Amniotic stem cell (primary cell): ENCODE data around the gene ANKRD34B.

ENCODE experiments used
- DNase-seq: peaks from one replicate; lab custom pipeline; 2025; lab: John Stamatoyannopoulos, UW

Gene ANKRD34B

GRCh38 chr5:80569086-80569960 lies 757 bp downstream of the ANKRD34B start:
- no peak for DNase-seq

DNA sequence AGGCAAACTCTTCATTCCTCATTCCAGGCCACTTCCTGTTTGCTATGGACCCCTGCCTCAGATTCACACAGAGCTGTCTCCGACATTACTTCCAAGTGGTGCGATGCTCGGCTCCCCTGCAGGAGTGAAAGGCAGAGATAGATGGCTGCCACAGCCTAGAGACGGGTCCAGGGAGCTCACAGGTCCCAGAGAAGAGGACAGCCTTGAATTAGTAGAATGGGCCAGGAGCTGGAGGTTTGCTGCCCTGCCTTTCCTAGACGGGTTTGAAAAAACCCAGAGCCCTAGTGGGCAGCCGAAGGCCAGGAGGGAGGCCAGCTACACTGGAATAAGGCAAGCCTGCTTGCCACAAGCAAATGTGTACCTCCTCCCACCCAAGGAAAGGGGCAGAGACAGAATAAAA lies 1.8 kb downstream of the ANKRD34B start:
- DNase-seq, result no peak

DNA sequence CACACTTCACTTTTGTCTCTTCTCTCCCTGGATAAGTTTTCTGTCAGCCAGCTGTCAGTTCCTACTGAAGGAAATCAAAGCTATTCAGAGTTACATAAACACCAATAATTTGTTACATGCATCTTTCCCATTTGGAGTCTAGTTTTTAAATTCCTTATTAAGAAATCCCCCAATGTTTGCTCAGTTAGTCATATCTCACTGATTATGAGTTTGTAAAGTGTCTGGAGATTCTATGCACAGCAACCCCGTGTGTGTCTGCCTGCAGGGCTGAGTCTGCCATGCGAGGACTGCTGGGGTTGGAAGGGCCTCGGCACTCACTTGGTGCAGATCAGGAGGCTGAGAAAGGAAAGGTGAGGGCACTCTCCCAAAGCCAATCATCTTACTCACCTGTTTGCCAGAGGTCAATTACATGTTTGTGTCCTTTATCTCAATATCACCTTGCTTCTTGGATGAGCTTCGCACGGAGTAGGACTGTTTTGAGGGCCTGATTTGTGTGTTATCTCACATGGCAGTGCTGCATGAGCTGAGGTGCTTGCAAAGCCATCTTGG lies 3.3 kb downstream of the ANKRD34B start:
- no peak for DNase-seq

DNA sequence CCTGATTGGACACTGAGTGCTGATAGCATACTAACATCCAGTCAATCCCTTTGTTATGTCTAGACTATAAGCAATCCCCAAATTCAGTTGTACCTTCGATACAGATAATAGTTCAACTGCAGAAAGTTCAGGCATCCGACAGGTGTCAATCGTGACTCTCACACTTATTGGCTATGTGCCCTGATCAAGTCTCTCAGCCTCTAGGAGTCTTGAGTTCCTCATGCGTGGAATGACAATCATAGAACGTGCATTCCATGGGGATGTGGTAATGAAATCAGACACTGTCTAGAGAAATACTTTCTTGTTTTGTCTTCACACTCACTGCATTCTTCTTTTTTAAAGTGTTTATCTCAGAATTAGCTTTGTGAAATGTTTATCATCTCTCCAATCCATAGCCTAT lies 4.8 kb downstream of the ANKRD34B start:
- DNase-seq, result no peak

DNA sequence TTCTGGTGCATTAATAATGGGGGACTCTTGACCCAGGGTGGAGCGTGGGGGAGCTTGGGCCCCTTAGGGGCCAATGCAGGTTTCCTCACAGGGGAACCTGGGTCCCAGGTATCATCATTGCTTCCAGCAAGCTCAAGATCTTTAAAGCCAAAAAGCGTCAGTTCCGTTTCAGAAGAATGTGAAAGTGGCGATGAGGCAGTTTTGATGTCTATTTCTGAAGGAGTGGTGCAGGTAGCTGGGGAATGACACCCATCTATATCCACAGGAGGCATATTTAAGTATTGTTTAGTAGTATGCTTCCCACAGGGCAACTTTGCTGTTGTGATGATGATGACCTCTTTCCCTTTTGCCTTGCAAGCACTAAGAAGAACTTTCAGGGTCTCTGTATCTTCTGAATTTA lies 10.8 kb downstream of the ANKRD34B start:
- no peak for DNase-seq

GRCh38 chr5:80555099-80555498 lies 15.0 kb downstream of the ANKRD34B start:
- DNase-seq, result no peak

DNA sequence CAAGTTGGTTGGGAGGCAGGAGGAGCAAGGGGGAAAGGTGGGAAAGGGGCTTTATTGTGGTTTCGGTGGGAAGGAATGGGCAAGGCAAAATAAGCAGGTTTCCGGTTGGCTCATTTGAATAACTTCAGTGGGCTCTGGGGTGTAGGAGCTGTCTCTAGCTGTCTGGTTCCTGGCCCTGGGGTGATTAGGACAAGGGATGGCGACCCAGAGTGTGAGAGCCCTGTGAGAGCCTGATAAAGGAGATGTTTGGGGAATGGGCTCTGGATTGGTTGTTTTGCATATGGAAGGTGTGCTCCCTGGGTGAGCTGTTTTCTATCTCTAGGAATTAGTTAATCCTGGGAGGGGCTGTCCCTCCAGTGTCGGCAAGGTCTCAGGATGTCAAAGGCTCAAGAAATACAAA lies 15.4 kb downstream of the ANKRD34B start:
- DNase-seq, result no peak

- DNase-seq, result no peak
Measured at GRCh38 chr5:80541392-80541791, 28.7 kb downstream of the ANKRD34B start.

- DNase-seq, result no peak
Measured at GRCh38 chr5:80540691-80541090, 29.4 kb downstream of the ANKRD34B start.

DNA sequence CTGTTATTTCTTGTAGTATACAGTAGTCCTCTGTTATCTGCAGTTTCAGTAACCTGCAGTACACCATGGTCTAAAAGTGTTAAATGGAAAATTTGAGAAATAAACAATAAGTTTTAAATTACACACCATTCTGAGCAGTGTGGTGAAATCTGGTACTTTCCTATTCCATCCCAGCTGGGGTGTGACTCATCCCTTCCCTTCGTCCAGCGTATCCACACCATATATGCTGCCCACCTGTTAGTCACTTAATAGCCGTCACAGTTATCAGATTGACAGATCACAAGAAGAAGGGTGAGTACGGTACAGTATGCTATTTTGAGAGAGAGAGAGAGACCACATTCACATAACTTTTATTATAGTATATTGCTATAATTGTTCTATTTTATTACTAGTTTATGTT lies 53.3 kb downstream of the ANKRD34B start:
- peak; percentile 63 for DNase-seq

DNA sequence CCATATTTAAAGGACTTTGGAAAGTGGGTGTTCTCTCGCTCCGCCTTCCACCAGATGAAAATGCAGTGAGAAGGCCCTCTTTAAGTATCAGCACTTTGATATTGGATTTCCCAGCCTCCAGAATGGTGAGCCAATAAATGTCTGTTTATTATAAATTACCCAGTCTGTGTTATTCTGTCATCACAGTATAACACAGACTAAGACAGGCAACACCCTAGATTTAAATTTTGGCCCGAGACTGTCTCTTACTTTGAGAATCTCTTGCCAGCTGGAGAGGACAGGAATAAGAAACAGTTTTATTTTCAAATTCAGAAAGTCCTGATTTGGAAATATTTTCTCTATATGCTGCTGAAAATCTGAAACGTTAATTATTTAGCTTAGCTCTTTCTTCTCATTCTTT lies 60.7 kb downstream of the ANKRD34B start:
- DNase-seq, result no peak

GRCh38 chr5:80508844-80509243 lies 61.2 kb downstream of the ANKRD34B start:
- no peak for DNase-seq

DNA sequence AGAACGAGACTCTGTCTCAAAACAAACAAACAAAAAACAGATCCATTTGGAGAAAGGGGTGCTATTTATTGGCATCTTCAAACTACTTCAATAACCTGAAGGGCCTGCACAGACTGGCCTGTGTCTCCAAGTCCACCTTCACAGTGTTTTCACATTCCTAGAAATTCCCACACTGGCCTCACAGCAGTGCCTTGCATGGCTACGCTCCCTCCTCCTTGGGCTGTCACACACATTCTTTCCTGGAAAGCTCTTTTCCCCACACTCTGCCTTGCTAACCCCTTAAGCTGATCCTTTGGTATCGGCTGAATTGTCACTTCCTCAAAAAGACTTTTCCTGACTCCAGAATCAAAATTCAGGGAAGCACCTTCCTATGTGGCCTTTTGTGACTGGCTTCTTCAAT lies 62.4 kb downstream of the ANKRD34B start:
- DNase-seq, result no peak
